Ishikawa (cell line): ENCODE measurements around the gene PATL1.

Source experiments
- CEBPB ChIP-seq: IDR thresholded peaks from 2 replicates; pipeline ENCODE4 v1.6.1; 2012
- CREB1 ChIP-seq: IDR thresholded peaks from 2 replicates; pipeline ENCODE4 v1.6.1; 2012; ENCODE audit warnings: low read depth
- EGR1 ChIP-seq: IDR thresholded peaks from 2 replicates; pipeline ENCODE4 v1.6.1; 2012
- EP300 ChIP-seq: IDR thresholded peaks from 2 replicates; pipeline ENCODE4 v1.6.1; 2012; ENCODE audit warnings: borderline replicate concordance
- FOXM1 ChIP-seq: IDR thresholded peaks from 2 replicates; pipeline ENCODE4 v1.6.1; 2012; ENCODE audit warnings: low read depth, borderline replicate concordance
- MAX ChIP-seq: IDR thresholded peaks from 2 replicates; pipeline ENCODE4 v1.6.1; 2012
- NFIC ChIP-seq: IDR thresholded peaks from 2 replicates; pipeline ENCODE4 v1.6.1; 2012
- RAD21 ChIP-seq: IDR thresholded peaks from 2 replicates; pipeline ENCODE4 v1.6.1; 2012; ENCODE audit warnings: low read depth
- REST ChIP-seq: IDR thresholded peaks from 2 replicates; pipeline ENCODE4 v1.6.1; 2012; ENCODE audit warnings: low read depth, mild to moderate bottlenecking
- TAF1 ChIP-seq: IDR thresholded peaks from 2 replicates; pipeline ENCODE4 v1.6.1; 2012; ENCODE audit warnings: low read depth, mild to moderate bottlenecking
- TCF12 ChIP-seq: IDR thresholded peaks from 2 replicates; pipeline ENCODE4 v1.6.1; 2012; ENCODE audit warnings: low read depth
- TEAD4 ChIP-seq: IDR thresholded peaks from 2 replicates; pipeline ENCODE4 v1.6.1; 2012
- USF1 ChIP-seq: IDR thresholded peaks from 2 replicates; pipeline ENCODE4 v1.6.1; 2012
- YY1 ChIP-seq: IDR thresholded peaks from 2 replicates; pipeline ENCODE4 v1.6.1; 2012; ENCODE audit warnings: low read depth
- ZBTB7A ChIP-seq: IDR thresholded peaks from 2 replicates; pipeline ENCODE4 v1.6.1; 2012; ENCODE audit warnings: low read depth

Gene PATL1

GRCh38 chr11:59617876-59618275 is 51.0 kb downstream of the PATL1 start:
- TF ChIP-seq MAX = no peak
- no peak for TF ChIP-seq TEAD4
- TF ChIP-seq ZBTB7A = no peak
- no peak for TF ChIP-seq FOXM1
- TF ChIP-seq TAF1 = no peak
- TF ChIP-seq REST = no peak
- no peak for TF ChIP-seq CEBPB
- no peak for TF ChIP-seq EP300
- no peak for TF ChIP-seq EGR1
- no peak for TF ChIP-seq CREB1
- no peak for TF ChIP-seq TCF12
- TF ChIP-seq USF1 = no peak

GRCh38 chr11:59616396-59616982 is 52.3 kb downstream of the PATL1 start:
- TF ChIP-seq USF1 (no peak), TAF1 (peak; percentile 34; the same call in 1 of the 2 replicates), MAX (peak; percentile 83)

GRCh38 chr11:59615637-59616395 is 53.0 kb downstream of the PATL1 start, which contains the start of gene OSBP:
Gene OSBP (minus strand): TSS chr11:59615774. CDS start chr11:59615664, 110 bp downstream.
- no peak for TF ChIP-seq REST
- TF ChIP-seq CEBPB = no peak
- TF ChIP-seq USF1 = peak; percentile 83
- TF ChIP-seq CREB1 = peak; percentile 91
- no peak for TF ChIP-seq ZBTB7A
- no peak for TF ChIP-seq NFIC
- TF ChIP-seq YY1 = peak; percentile 71
- TF ChIP-seq MAX = no peak; the same call in none of the 2 replicates
- TF ChIP-seq TEAD4 = peak; percentile 81
- TF ChIP-seq TAF1 = peak; percentile 43
- 0 out of 2 replicates have a peak, but pooled peaks have one; percentile 24 for TF ChIP-seq EP300
- TF ChIP-seq RAD21 = no peak
- 0 out of 2 replicates have a peak, but pooled peaks have one; percentile 32 for TF ChIP-seq TCF12
- 0 out of 2 replicates have a peak, but pooled peaks have one; percentile 56 for TF ChIP-seq FOXM1
- no peak for TF ChIP-seq EGR1

GRCh38 chr11:59615120-59615636 is 53.7 kb downstream of the PATL1 start:
- TF ChIP-seq NFIC = no peak
- no peak for TF ChIP-seq USF1
- no peak for TF ChIP-seq CREB1
- no peak for TF ChIP-seq CEBPB
- no peak for TF ChIP-seq TAF1
- TF ChIP-seq FOXM1 = no peak
- no peak for TF ChIP-seq EGR1
- no peak for TF ChIP-seq ZBTB7A
- TF ChIP-seq MAX = no peak
- TF ChIP-seq YY1 = no peak
- no peak for TF ChIP-seq RAD21
- no peak for TF ChIP-seq EP300
- no peak for TF ChIP-seq TEAD4
- TF ChIP-seq TCF12 = no peak
- TF ChIP-seq REST = no peak
